GM13977 (cell line): ENCODE results near the gene UROC1.

ENCODE experiments used
- DNase-seq: peaks from one replicate; pipeline ENCODE4 v3.0.0; 2012; ENCODE audit warnings: low spot score
- in situ Hi-C: fragments of 300-500 bp; cut with MboI; formaldehyde crosslinking; loops from one replicate; pipeline ENCODE4 v1.12.0; 2022; ENCODE audit warnings: low sequenced_read_pairs, low pct_unique_long_range_greater_than_20kb, mixed read lengths, inconsistent platforms; ENCODE audit not compliant: unreplicated experiment
- TF ChIP-seq, protein P1 (sequence below): IDR thresholded peaks from 2 replicates; pipeline ENCODE4 v1.5.1; 2012; ENCODE audit warnings: mild to moderate bottlenecking, control low read depth; ENCODE audit not compliant: insufficient read depth; ENCODE audit errors: extremely low read depth, missing control alignments

The UROC1 gene

DNA sequence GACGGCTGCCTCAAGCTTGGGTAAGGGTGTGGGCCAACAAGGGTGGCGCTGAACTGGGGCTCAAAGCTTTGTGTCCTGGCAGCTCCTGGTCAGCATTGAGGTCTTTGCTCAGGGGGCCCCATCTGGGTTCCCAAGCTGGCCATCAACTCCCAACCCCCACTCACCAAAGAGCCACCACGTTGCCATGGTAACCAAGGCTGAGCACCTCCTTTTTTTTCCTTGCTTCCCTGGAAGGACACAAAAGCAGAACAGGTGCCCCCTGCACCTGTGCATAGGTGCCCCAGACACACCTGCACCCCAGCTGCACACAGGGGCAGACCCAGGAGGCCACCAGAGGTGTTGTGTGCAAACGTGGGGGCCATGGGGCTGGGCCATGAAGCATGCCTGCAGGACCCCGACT, 16.5 kb downstream of the UROC1 start:
- TF ChIP-seq, protein P1, sequence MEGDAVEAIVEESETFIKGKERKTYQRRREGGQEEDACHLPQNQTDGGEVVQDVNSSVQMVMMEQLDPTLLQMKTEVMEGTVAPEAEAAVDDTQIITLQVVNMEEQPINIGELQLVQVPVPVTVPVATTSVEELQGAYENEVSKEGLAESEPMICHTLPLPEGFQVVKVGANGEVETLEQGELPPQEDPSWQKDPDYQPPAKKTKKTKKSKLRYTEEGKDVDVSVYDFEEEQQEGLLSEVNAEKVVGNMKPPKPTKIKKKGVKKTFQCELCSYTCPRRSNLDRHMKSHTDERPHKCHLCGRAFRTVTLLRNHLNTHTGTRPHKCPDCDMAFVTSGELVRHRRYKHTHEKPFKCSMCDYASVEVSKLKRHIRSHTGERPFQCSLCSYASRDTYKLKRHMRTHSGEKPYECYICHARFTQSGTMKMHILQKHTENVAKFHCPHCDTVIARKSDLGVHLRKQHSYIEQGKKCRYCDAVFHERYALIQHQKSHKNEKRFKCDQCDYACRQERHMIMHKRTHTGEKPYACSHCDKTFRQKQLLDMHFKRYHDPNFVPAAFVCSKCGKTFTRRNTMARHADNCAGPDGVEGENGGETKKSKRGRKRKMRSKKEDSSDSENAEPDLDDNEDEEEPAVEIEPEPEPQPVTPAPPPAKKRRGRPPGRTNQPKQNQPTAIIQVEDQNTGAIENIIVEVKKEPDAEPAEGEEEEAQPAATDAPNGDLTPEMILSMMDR = no peak
- no peak for DNase-seq
- in situ Hi-C loops = no loop called here

DNA sequence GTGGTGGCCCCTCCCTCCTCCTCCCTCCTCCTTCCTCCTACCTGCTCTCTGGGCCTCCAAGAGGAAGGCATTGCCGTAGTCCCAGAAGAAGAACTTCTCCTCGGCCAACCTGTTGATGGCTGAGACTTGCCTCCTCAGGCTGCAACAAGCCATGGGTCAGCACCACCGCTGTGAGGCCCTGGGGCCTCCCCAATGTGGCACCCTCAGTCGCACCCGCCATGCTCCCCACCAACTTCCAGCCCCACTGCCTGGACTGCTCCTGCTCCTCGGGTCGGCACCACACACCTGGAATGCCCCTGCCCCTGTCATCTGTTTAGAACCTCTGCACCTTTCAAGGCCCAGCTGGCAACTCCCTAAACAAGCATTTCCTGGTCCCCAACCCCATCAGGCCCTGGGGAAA, 17.6 kb downstream of the UROC1 start:
- no peak for DNase-seq
- TF ChIP-seq, protein P1 = no peak
- in situ Hi-C loops = no loop called here

DNA sequence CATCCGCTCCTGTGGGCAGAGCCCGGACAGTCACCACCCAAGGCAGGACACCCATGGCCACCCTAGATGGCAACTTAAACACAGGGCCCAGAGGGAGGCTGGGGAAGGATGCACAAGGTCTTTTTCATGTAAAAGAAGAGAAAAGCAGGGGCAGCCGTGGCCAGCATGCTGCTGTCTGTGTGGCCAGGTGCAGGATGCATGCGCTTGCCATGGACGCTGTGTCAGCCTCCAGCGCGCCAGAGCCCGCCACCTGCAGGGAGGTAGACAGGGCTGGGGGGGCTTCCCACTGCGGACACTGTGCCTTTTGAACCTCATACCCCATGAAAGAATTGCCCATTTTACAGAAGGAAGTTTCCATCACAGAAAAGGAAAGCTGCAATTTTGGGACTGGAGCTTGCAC, 18.2 kb downstream of the UROC1 start:
- TF ChIP-seq, protein P1 = no peak
- in situ Hi-C loops = no loop called here
- no peak for DNase-seq

DNA sequence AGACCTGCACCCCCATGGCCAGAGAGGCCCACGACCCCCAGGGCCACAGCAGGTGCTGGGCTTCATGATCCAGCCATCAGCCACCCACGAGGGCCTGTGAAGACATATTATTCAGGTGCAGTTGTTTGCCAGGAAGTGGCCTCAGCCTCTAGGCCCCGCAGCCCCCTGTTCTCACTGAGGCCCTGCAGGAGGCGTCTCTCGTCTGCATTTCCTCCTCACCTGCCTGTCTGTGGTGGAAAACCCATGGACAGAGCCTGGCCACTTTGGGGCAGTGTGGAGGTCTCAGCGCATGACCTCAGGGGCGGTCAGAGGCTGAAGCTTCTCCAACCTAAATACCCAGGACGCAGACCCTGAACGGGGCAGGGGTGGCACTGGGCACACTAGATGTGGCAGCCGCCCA, 18.6 kb downstream of the UROC1 start:
- TF ChIP-seq, protein P1 = peak; percentile 6
- DNase-seq = no peak
- in situ Hi-C loops = no loop called here

DNA sequence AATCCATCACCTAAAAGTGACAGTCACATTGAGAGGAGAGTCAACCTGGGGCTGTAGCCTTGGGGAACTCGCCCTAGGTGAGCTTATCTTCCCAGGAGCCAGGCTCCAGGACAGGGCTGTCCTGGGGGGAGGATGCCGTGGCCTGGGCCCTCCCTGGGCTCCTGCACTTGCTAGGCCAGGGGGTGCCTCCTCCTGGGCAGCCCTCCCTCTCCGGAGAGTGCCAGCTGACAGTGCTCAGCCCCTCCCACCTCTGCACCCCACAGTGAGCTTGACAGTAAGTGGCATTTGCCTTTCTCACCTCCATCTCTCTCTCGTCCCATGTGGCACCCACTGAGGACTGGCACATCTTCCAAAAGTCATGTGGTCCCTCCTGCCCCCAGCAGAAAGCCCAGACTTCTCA, 19.1 kb downstream of the UROC1 start:
- TF ChIP-seq, protein P1 = no peak
- in situ Hi-C loops = no loop called here
- no peak for DNase-seq

DNA sequence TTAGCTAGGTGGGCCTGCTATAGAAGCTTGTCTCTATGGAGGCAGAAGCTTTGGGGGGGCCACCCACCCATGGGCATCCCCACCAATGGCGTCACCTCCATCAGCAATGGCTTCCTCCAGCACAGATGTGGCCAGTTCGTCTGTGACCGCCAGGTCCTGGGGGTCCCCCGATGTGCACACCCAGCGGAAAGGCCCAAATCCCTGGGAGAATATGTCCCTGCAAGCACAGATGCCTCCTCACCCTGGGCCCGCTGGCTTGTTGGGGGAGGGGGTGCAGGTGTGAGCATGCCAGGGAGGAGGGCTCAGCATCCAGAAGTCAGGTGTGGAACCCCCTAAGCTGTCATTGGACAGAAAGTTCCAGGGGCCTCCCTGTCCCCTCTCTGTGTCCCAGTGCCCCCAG, 19.6 kb downstream of the UROC1 start:
- TF ChIP-seq, protein P1 = no peak
- in situ Hi-C loops = no loop called here

More for the DNA sequence above, 19.6 kb downstream of the UROC1 start:
- DNase-seq = no peak
